H9 (cell line): Measurements from ENCODE around the gene RAB3GAP2. TPM values are rescaled to one million over a fixed set of nuclear protein-coding genes. Genes with fewer than 3 reads are reported as not detected.

Experiments
- DNase-seq: peaks from one replicate; pipeline ENCODE4 v3.0.0-alpha.2; 2017
- H2AFZ ChIP-seq: one replicate; pipeline ENCODE4 v1.6.1; 2013; ENCODE audit warnings: mild to moderate bottlenecking, low read length, control low read depth, moderate library complexity
- H2AK5ac ChIP-seq: 2 replicates; pipeline ENCODE4 v1.6.1; 2013; ENCODE audit warnings: low read length, control low read depth, mixed read lengths; ENCODE audit not compliant: insufficient read length
- H2BK120ac ChIP-seq: one replicate; pipeline ENCODE4 v1.6.1; 2013; ENCODE audit warnings: low read depth, mild to moderate bottlenecking, low read length, control low read depth, inconsistent platforms; ENCODE audit not compliant: poor library complexity, severe bottlenecking
- H2BK12ac ChIP-seq: 2 replicates; pipeline ENCODE4 v1.6.1; 2013; ENCODE audit warnings: low read length, control low read depth, mixed read lengths, low read depth; ENCODE audit not compliant: insufficient read length
- H2BK15ac ChIP-seq: 2 replicates; pipeline ENCODE4 v1.6.1; 2013; ENCODE audit warnings: low read depth, low read length, control low read depth
- H2BK20ac ChIP-seq: one replicate; pipeline ENCODE4 v1.6.1; 2013; ENCODE audit warnings: low read depth, mild to moderate bottlenecking, low read length, control low read depth, inconsistent platforms; ENCODE audit not compliant: poor library complexity, severe bottlenecking
- H2BK5ac ChIP-seq: 2 replicates; pipeline ENCODE4 v1.6.1; 2013; ENCODE audit warnings: low read length, control low read depth, mixed read lengths; ENCODE audit not compliant: insufficient read length
- H3K14ac ChIP-seq: 2 replicates; pipeline ENCODE4 v1.6.1; 2013; ENCODE audit warnings: low read length, control low read depth; ENCODE audit not compliant: insufficient read depth
- H3K18ac ChIP-seq: 2 replicates; pipeline ENCODE4 v1.6.1; 2013; ENCODE audit warnings: low read depth, mild to moderate bottlenecking, mixed read lengths, low read length, control low read depth; ENCODE audit not compliant: insufficient read length
- H3K23ac ChIP-seq: 2 replicates; pipeline ENCODE4 v1.6.1; 2013; ENCODE audit warnings: low read length, control low read depth, mixed read lengths, low read depth; ENCODE audit not compliant: insufficient read length
- H3K23me2 ChIP-seq: 2 replicates; pipeline ENCODE4 v1.6.1; 2013; ENCODE audit warnings: low read depth, mild to moderate bottlenecking, mixed read lengths, low read length, control low read depth; ENCODE audit not compliant: insufficient read length, poor library complexity, severe bottlenecking
- H3K27ac ChIP-seq: 2 replicates; pipeline ENCODE4 v1.5.1; 2013; ENCODE audit warnings: low read length, control low read depth, mixed read lengths, low read depth; ENCODE audit not compliant: insufficient read length
- H3K27me3 ChIP-seq: 2 replicates; pipeline ENCODE4 v1.6.1; 2013; ENCODE audit warnings: low read length, control low read depth, inconsistent platforms; ENCODE audit not compliant: insufficient read depth
- H3K4ac ChIP-seq: 2 replicates; pipeline ENCODE4 v1.6.1; 2013; ENCODE audit warnings: low read depth, mild to moderate bottlenecking, control low read depth, inconsistent platforms, low read length, moderate library complexity
- H3K4me1 ChIP-seq: 2 replicates; pipeline ENCODE4 v1.6.1; 2013; ENCODE audit warnings: low read length, control low read depth, inconsistent platforms; ENCODE audit not compliant: insufficient read depth
- H3K4me2 ChIP-seq: 2 replicates; pipeline ENCODE4 v1.6.1; 2013; ENCODE audit warnings: low read length, control low read depth, mixed read lengths; ENCODE audit not compliant: insufficient read length, insufficient read depth
- H3K56ac ChIP-seq: 2 replicates; pipeline ENCODE4 v1.6.1; 2013; ENCODE audit warnings: low read depth, mild to moderate bottlenecking, mixed read lengths, low read length, control low read depth; ENCODE audit not compliant: insufficient read length
- H3K79me1 ChIP-seq: 2 replicates; pipeline ENCODE4 v1.6.1; 2013; ENCODE audit warnings: low read depth, mild to moderate bottlenecking, moderate library complexity, low read length, control low read depth, inconsistent platforms; ENCODE audit not compliant: insufficient read depth, poor library complexity, severe bottlenecking
- H3K79me2 ChIP-seq: 2 replicates; pipeline ENCODE4 v1.6.1; 2013; ENCODE audit warnings: low read length, control low read depth, inconsistent platforms; ENCODE audit not compliant: insufficient read depth
- H3K9ac ChIP-seq: 2 replicates; pipeline ENCODE4 v1.6.1; 2013; ENCODE audit warnings: low read length, control low read depth, mixed read lengths; ENCODE audit not compliant: insufficient read length; ENCODE audit errors: extremely low read depth
- H3K9me3 ChIP-seq: one replicate; pipeline ENCODE4 v1.6.1; 2013; ENCODE audit warnings: low read depth, low read length, inconsistent platforms; ENCODE audit not compliant: control insufficient read depth
- H3T11ph ChIP-seq: one replicate; pipeline ENCODE4 v1.6.1; 2013; ENCODE audit warnings: mild to moderate bottlenecking, low read length, control low read depth, inconsistent platforms
- H4K20me1 ChIP-seq: one replicate; pipeline ENCODE4 v1.6.1; 2013; ENCODE audit not compliant: control insufficient read depth, insufficient read length, insufficient read depth
- H4K5ac ChIP-seq: 2 replicates; pipeline ENCODE4 v1.6.1; 2013; ENCODE audit warnings: low read depth, mild to moderate bottlenecking, mixed read lengths, low read length, control low read depth; ENCODE audit not compliant: insufficient read length
- H4K8ac ChIP-seq: replicated peaks from 2 replicates; pipeline ENCODE4 v1.6.1; 2013; ENCODE audit warnings: low read length, control low read depth, mixed read lengths, low read depth; ENCODE audit not compliant: insufficient read length
- H4K91ac ChIP-seq: 2 replicates; pipeline ENCODE4 v1.6.1; 2013; ENCODE audit warnings: low read depth, mild to moderate bottlenecking, moderate library complexity, mixed read lengths, low read length, control low read depth; ENCODE audit not compliant: insufficient read length
- H3K27ac Mint-ChIP-seq, 3 experiments: 2 replicates in 2 of 3; 3 replicates in 1 of 3; pipeline ENCODE4 v1.8.0; 2020 to 2021; ENCODE audit warnings: mixed read lengths in 3 of 3, mild to moderate bottlenecking in 1 of 3, moderate library complexity in 1 of 3
- H3K27me3 Mint-ChIP-seq: 2 replicates; pipeline ENCODE4 v1.8.0; 2021; ENCODE audit warnings: low read depth, mild to moderate bottlenecking, moderate library complexity, mixed read lengths
- H3K36me3 Mint-ChIP-seq, 3 experiments: 2 replicates in 2 of 3; 3 replicates in 1 of 3; pipeline ENCODE4 v1.8.0; 2020 to 2021; ENCODE audit warnings: low read depth in 3 of 3, mixed read lengths in 3 of 3; ENCODE audit not compliant: insufficient read depth in 1 of 3
- H3K4me1 Mint-ChIP-seq, 2 experiments: 2 replicates each; pipeline ENCODE4 v1.8.0; 2020; ENCODE audit warnings: mixed read lengths in 2 of 2
- H3K4me3 Mint-ChIP-seq, 2 experiments: 2 replicates in 1 of 2; 3 replicates in 1 of 2; pipeline ENCODE4 v1.8.0; 2020 to 2021; ENCODE audit warnings: mild to moderate bottlenecking in 2 of 2, mixed read lengths in 2 of 2, moderate library complexity in 1 of 2
- H3K9me3 Mint-ChIP-seq, 2 experiments: 2 replicates in 1 of 2; 3 replicates in 1 of 2; pipeline ENCODE4 v1.8.0; 2020; ENCODE audit warnings: mild to moderate bottlenecking in 2 of 2, mixed read lengths in 2 of 2, moderate library complexity in 1 of 2
- total RNA-seq: library from RNA; stranded (reverse); gene quantifications from 2 replicates; pipeline ENCODE4 v1.2.1, GENCODE V29; 2021
- TF ChIP-seq, protein P1 (sequence below): fragments of 200-600 bp; sonication (generic); conservative IDR thresholded peaks from 3 replicates; pipeline ENCODE4 v1.8.0; 2021; ENCODE audit warnings: antibody characterized with exemption, mild to moderate bottlenecking

Gene RAB3GAP2
- total RNA-seq, 1 experiment from 2014 or later = 48.3 TPM

DNA sequence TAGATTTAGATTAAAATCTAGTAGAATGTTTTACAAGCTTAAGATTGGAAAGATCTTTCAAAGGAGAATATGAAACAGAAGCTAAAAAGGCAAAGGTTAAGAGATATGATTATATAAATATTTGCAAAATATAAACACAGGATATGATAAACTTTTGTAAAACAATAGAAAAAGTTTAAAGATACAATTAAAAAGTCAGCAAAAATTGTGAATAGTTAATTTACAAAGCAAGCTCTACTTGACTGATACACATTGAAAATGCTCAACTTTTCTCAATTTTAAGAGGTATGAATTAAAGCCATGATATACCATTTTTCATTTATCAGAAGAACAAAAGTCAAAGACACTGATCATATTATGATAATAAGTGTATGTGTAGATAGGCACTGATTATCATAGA is 21.0 kb downstream of the RAB3GAP2 start:
- no peak overlapping the region for H4K5ac ChIP-seq
- H3K27ac ChIP-seq = no peak overlapping the region
- H3K4me1 ChIP-seq = no peaks in the 10 kb centered on the region
- no peak overlapping the region for H2AFZ ChIP-seq
- TF ChIP-seq, protein P1, sequence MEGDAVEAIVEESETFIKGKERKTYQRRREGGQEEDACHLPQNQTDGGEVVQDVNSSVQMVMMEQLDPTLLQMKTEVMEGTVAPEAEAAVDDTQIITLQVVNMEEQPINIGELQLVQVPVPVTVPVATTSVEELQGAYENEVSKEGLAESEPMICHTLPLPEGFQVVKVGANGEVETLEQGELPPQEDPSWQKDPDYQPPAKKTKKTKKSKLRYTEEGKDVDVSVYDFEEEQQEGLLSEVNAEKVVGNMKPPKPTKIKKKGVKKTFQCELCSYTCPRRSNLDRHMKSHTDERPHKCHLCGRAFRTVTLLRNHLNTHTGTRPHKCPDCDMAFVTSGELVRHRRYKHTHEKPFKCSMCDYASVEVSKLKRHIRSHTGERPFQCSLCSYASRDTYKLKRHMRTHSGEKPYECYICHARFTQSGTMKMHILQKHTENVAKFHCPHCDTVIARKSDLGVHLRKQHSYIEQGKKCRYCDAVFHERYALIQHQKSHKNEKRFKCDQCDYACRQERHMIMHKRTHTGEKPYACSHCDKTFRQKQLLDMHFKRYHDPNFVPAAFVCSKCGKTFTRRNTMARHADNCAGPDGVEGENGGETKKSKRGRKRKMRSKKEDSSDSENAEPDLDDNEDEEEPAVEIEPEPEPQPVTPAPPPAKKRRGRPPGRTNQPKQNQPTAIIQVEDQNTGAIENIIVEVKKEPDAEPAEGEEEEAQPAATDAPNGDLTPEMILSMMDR = no peak
- Mint-ChIP-seq H3K4me3 (no peak overlapping the region), H3K27ac (no peak overlapping the region), H3K27me3 (no peaks in the 10 kb centered on the region), H3K4me1 (peaks cover 29 to 31% of the 10 kb centered on the region in 2 experiments), H3K36me3 (peaks cover 69 to 82% (median 80%) of the 10 kb centered on the region in 3 experiments), H3K9me3 (peaks cover 45 to 62% of the 10 kb centered on the region in 2 experiments)
- no peak overlapping the region for H3K56ac ChIP-seq
- H3K18ac ChIP-seq = no peak overlapping the region
- H3K4me2 ChIP-seq = no peak overlapping the region
- no peak overlapping the region for H2BK20ac ChIP-seq
- no peak overlapping the region for H3T11ph ChIP-seq
- H2BK5ac ChIP-seq = no peak overlapping the region
- H3K27me3 ChIP-seq = no peaks in the 10 kb centered on the region
- no peak overlapping the region for H3K23ac ChIP-seq
- DNase-seq = no peak
- no peaks in the 10 kb centered on the region for H4K20me1 ChIP-seq
- H2BK15ac ChIP-seq = no peak overlapping the region
- no peak overlapping the region for H2BK120ac ChIP-seq
- no peak overlapping the region for H3K14ac ChIP-seq
- peaks cover 6% of the 10 kb centered on the region; the same call in 1 of the 2 replicates for H3K79me2 ChIP-seq
- no peak overlapping the region for H2BK12ac ChIP-seq
- H2AK5ac ChIP-seq = no peak overlapping the region
- no peak overlapping the region for H4K8ac ChIP-seq
- no peak overlapping the region for H4K91ac ChIP-seq
- peaks cover 24% of the 10 kb centered on the region for H3K9me3 ChIP-seq
- H3K79me1 ChIP-seq = peaks cover 15% of the 10 kb centered on the region
- H3K4ac ChIP-seq = no peak overlapping the region
- no peak overlapping the region for H3K9ac ChIP-seq
- H3K23me2 ChIP-seq = no peaks in the 10 kb centered on the region
